ENCODE measurements around the gene MACROD2. TPM values are rescaled to one million over a fixed set of nuclear protein-coding genes. Genes with fewer than 3 reads are reported as not detected.

The MACROD2 gene
- total RNA-seq, 1 experiment from 2014 or later: 3.7 TPM

DNA sequence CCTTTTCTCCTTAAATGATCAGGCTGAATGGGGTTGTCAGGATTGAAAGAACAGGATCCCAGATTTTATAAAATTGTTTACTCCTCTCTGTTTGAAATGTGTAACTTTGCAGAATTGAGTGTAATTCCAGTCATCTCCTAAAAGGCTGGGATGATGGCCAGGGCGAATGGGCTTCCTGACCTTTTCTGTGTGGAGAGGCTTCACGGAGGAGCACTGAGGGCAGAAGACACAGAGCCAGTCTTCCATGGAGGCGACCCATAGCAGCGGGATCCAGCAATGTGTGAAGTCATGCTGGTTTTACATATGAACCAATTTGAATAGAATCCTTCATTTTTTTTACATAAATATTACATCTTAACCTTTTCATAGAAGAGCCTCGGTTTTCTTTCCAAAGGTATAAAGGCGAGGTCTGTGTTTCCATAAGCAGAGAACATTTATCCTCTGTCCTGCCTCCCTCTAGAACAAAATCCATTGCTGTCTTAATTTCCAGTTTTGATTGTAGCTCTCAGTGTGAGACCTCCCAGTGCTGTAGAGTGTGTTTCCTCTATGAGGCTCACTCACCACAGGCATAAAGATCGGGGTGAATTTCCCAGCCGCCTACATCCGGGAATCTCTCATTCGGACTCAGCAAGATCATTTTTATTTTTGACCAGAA lies 711.8 kb downstream of the MACROD2 start:
- ChIA-PET CTCF (no interaction called here), POLR2A (no interaction called here), RAD21 (ENCODE audit: low non-redundant PET in 1 of 2, low total read pairs in 2 of 2, uncharacterized antibody in 2 of 2, unreplicated experiment in 2 of 2) (no interaction called here)
- H3K9ac ChIP-seq (ENCODE audit: low read length): no peak overlapping the region
- H3K4me1 ChIP-seq (ENCODE audit: control insufficient read depth in 1 of 2, insufficient read depth in 2 of 2, low read length in 2 of 2): no peaks in the 10 kb centered on the region
- no TSS peak for BruUV-seq (replicated peaks)
- no peak overlapping the region for H3K27ac ChIP-seq (ENCODE audit: low read depth, low read length)
- TF ChIP-seq YY1 (IDR thresholded peaks at IDR 0.05; ENCODE audit: extremely low read depth, insufficient replicate concordance, low read depth, low read length): no peak
- TF ChIP-seq, protein P1, sequence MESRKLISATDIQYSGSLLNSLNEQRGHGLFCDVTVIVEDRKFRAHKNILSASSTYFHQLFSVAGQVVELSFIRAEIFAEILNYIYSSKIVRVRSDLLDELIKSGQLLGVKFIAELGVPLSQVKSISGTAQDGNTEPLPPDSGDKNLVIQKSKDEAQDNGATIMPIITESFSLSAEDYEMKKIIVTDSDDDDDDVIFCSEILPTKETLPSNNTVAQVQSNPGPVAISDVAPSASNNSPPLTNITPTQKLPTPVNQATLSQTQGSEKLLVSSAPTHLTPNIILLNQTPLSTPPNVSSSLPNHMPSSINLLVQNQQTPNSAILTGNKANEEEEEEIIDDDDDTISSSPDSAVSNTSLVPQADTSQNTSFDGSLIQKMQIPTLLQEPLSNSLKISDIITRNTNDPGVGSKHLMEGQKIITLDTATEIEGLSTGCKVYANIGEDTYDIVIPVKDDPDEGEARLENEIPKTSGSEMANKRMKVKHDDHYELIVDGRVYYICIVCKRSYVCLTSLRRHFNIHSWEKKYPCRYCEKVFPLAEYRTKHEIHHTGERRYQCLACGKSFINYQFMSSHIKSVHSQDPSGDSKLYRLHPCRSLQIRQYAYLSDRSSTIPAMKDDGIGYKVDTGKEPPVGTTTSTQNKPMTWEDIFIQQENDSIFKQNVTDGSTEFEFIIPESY (IDR thresholded peaks at IDR 0.05; ENCODE audit: extremely low read depth, insufficient replicate concordance, low read length): no peak
- no peak for TF ChIP-seq CEBPB (IDR thresholded peaks at IDR 0.05; ENCODE audit: low read depth)
- no peaks in the 10 kb centered on the region for H3K27me3 ChIP-seq (ENCODE audit: insufficient read depth, low read length)
- no peak overlapping the region for H3K4me2 ChIP-seq (ENCODE audit: low read length)
- DNase-seq (ENCODE audit: low read depth, low spot score) (no peak), ATAC-seq (no peak)
- intact Hi-C loops (cut with micrococcal nuclease): no loop called here
- H3K4me3 ChIP-seq (replicated peaks in 1 of 2; ENCODE audit: low read depth in 1 of 2, low read length in 2 of 2): no peak overlapping the region
- no peak overlapping the region for H2AFZ ChIP-seq (ENCODE audit: low read depth, low read length, poor library complexity, severe bottlenecking)
- no peaks in the 10 kb centered on the region for H3K9me3 ChIP-seq (ENCODE audit: control insufficient read depth in 1 of 2, insufficient read depth in 1 of 2, low read depth in 1 of 2, low read length in 2 of 2)
- H3K9me2 ChIP-seq (ENCODE audit: insufficient read depth): no peaks in the 10 kb centered on the region
- H4K20me1 ChIP-seq (ENCODE audit: insufficient read depth): no peaks in the 10 kb centered on the region
- no peaks in the 10 kb centered on the region for H3K36me3 ChIP-seq (ENCODE audit: control insufficient read depth in 1 of 2, insufficient read depth in 2 of 2, low read length in 2 of 2)
- no peaks in the 10 kb centered on the region for H3K79me2 ChIP-seq (ENCODE audit: insufficient read depth, low read length)

DNA sequence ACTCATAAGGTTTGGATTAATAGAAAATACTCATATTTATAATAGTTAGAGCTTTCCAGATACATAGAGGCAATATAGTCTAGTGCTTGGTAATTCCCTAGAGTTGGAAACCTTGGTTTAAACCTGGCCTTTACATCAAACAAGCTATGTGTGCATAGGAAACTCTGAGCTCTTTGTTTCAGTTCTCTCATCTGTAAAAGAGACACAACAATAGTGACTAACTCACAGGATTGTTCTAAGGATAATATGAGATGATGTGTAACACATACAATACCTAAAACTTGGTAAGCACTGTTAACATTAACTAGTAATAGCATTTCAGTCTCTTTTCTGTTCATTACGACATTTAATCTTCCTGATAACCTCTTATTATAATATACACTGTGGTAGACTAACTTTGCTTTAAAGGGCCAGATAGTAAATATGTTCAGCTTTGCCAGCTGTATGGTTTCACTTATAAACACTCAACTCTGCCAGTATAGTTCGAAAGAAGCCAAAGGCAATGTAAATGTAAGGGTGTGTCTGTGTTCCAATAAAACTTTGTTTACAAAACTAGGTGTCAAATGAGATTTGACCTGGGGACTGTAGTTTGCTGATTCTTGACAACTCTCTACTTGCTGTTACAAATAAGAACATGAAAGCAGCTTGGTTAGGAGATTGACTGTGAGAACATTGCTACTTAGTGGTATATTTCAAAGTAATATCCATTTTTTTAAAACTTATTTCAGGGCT lies 712.7 kb downstream of the MACROD2 start:
- Histone ChIP-seq H4K20me1 (ENCODE audit: insufficient read depth) (no peaks in the 10 kb centered on the region), H3K9me2 (ENCODE audit: insufficient read depth) (no peaks in the 10 kb centered on the region), H3K4me3 (replicated peaks in 1 of 2; ENCODE audit: low read depth in 1 of 2, low read length in 2 of 2) (no peak overlapping the region), H3K9ac (ENCODE audit: low read length) (no peak overlapping the region), H3K9me3 (ENCODE audit: control insufficient read depth in 1 of 2, insufficient read depth in 1 of 2, low read depth in 1 of 2, low read length in 2 of 2) (no peaks in the 10 kb centered on the region), H3K4me2 (ENCODE audit: low read length) (no peak overlapping the region), H3K36me3 (ENCODE audit: control insufficient read depth in 1 of 2, insufficient read depth in 2 of 2, low read length in 2 of 2) (no peaks in the 10 kb centered on the region), H3K27ac (ENCODE audit: low read depth, low read length) (no peak overlapping the region), H3K79me2 (ENCODE audit: insufficient read depth, low read length) (no peaks in the 10 kb centered on the region), H3K4me1 (ENCODE audit: control insufficient read depth in 1 of 2, insufficient read depth in 2 of 2, low read length in 2 of 2) (no peaks in the 10 kb centered on the region), H3K27me3 (ENCODE audit: insufficient read depth, low read length) (no peaks in the 10 kb centered on the region), H2AFZ (ENCODE audit: low read depth, low read length, poor library complexity, severe bottlenecking) (no peak overlapping the region)
- no peak for DNase-seq (ENCODE audit: low read depth, low spot score)
- CTCF ChIA-PET: no interaction called here
- ATAC-seq: no peak
- no TSS peak for BruUV-seq (replicated peaks)
- intact Hi-C loops (cut with micrococcal nuclease): no loop called here
- RAD21 ChIA-PET (ENCODE audit: low non-redundant PET in 1 of 2, low total read pairs in 2 of 2, uncharacterized antibody in 2 of 2, unreplicated experiment in 2 of 2): no interaction called here
- POLR2A ChIA-PET: no interaction called here
- TF ChIP-seq, protein P1 (IDR thresholded peaks at IDR 0.05; ENCODE audit: extremely low read depth, insufficient replicate concordance, low read length): no peak
- TF ChIP-seq SP1 (IDR thresholded peaks at IDR 0.05; ENCODE audit: low read depth) (no peak), FOSL1 (IDR thresholded peaks at IDR 0.05; ENCODE audit: low read depth) (no peak), POLR2AphosphoS5 (IDR thresholded peaks at IDR 0.05; ENCODE audit: low read depth, low read length) (no peak), CEBPB (IDR thresholded peaks at IDR 0.05; ENCODE audit: low read depth) (no peak), POLR2A (IDR thresholded peaks at IDR 0.05; ENCODE audit: borderline replicate concordance, extremely low read depth, insufficient read depth, insufficient read length) (no peak), ZNF274 (IDR thresholded peaks at IDR 0.05; ENCODE audit: low read depth, low read length) (no peak), EGR1 (IDR thresholded peaks at IDR 0.05; ENCODE audit: low read depth) (no peak), RAD21 (IDR thresholded peaks at IDR 0.05; ENCODE audit: low read depth) (no peak), JUND (IDR thresholded peaks at IDR 0.05) (no peak), YY1 (IDR thresholded peaks at IDR 0.05; ENCODE audit: extremely low read depth, insufficient replicate concordance, low read depth, low read length) (no peak)
- TF ChIP-seq, protein P2, sequence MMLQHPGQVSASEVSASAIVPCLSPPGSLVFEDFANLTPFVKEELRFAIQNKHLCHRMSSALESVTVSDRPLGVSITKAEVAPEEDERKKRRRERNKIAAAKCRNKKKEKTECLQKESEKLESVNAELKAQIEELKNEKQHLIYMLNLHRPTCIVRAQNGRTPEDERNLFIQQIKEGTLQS (IDR thresholded peaks at IDR 0.05): no peak

All from HCT116 (cell line).